Ecto neural progenitor cell (in vitro differentiated cells): ENCODE results near the gene BET1.
"Not testable (repeated sequence)": the region's sequence is repeated elsewhere in the genome, so short reads cannot be mapped to it uniquely, and the experiment has no call there.

ENCODE experiments used
- DNase-seq: peaks from one replicate; pipeline ENCODE4 v3.0.0-alpha.2; 2018; ENCODE audit warnings: low spot score

BET1 gene

GRCh38 chr7:94004024-94004951 is at the start of gene BET1:
Gene BET1, minus strand, starts transcription at chr7:94004355. Its CDS starts 139 bp downstream, at chr7:94004216.
- DNase-seq = peak; percentile 92

- DNase-seq = no peak
These were observed 49.4 kb upstream of the BET1 start for GRCh38 chr7:94053532-94053931.

- no peak for DNase-seq
These were observed 48.4 kb upstream of the BET1 start for GRCh38 chr7:94052398-94053180.

GRCh38 chr7:94050046-94050445 is 45.9 kb upstream of the BET1 start:
- no peak for DNase-seq

GRCh38 chr7:94049615-94050014 is 45.5 kb upstream of the BET1 start:
- no peak for DNase-seq

- DNase-seq = no peak
These were observed 44.6 kb upstream of the BET1 start for GRCh38 chr7:94048755-94049154.

GRCh38 chr7:94047956-94048355 is 43.8 kb upstream of the BET1 start:
- no peak for DNase-seq

- DNase-seq = no peak
These were observed 41.4 kb upstream of the BET1 start for GRCh38 chr7:94045581-94045980.

- DNase-seq = no peak
These were observed 40.7 kb upstream of the BET1 start for GRCh38 chr7:94044806-94045205.

- no peak for DNase-seq
These were observed 39.1 kb upstream of the BET1 start for GRCh38 chr7:94043299-94043698.

GRCh38 chr7:94042381-94042780 is 38.2 kb upstream of the BET1 start:
- no peak for DNase-seq

- DNase-seq = no peak
These were observed 37.4 kb upstream of the BET1 start for GRCh38 chr7:94041529-94041928.

- DNase-seq = no peak
These were observed 36.1 kb upstream of the BET1 start for GRCh38 chr7:94040254-94040653.

GRCh38 chr7:94039368-94040035 is 35.3 kb upstream of the BET1 start:
- DNase-seq = peak; percentile 67

GRCh38 chr7:94031865-94032264 is 27.7 kb upstream of the BET1 start:
- no peak for DNase-seq

GRCh38 chr7:94030634-94031033 is 26.5 kb upstream of the BET1 start:
- DNase-seq = no peak

GRCh38 chr7:94029976-94030375 is 25.8 kb upstream of the BET1 start:
- DNase-seq = no peak

- DNase-seq = no peak
These were observed 24.6 kb upstream of the BET1 start for GRCh38 chr7:94028768-94029167.

GRCh38 chr7:94026619-94027018 is 22.5 kb upstream of the BET1 start:
- DNase-seq = not testable (repeated sequence)

- no peak for DNase-seq
These were observed 18.4 kb upstream of the BET1 start for GRCh38 chr7:94022550-94022949.

- no peak for DNase-seq
These were observed 12.6 kb upstream of the BET1 start for GRCh38 chr7:94016786-94017185.

GRCh38 chr7:94015538-94015937 is 11.4 kb upstream of the BET1 start:
- no peak for DNase-seq

- no peak for DNase-seq
These were observed 8.6 kb upstream of the BET1 start for GRCh38 chr7:94012746-94013145.
